GM21515 (cell line): ENCODE measurements around the gene HP.
"Not testable (repeated sequence)": the region's sequence is repeated elsewhere in the genome, so short reads cannot be mapped to it uniquely, and the experiment has no call there.

Experiments used
- ATAC-seq: cut with Tn5 transposase; IDR thresholded peaks from one replicate; pipeline ENCODE4 v1.9.1; 2021; ENCODE audit not compliant: unreplicated experiment

Gene HP, protein sequence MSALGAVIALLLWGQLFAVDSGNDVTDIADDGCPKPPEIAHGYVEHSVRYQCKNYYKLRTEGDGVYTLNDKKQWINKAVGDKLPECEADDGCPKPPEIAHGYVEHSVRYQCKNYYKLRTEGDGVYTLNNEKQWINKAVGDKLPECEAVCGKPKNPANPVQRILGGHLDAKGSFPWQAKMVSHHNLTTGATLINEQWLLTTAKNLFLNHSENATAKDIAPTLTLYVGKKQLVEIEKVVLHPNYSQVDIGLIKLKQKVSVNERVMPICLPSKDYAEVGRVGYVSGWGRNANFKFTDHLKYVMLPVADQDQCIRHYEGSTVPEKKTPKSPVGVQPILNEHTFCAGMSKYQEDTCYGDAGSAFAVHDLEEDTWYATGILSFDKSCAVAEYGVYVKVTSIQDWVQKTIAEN

DNA sequence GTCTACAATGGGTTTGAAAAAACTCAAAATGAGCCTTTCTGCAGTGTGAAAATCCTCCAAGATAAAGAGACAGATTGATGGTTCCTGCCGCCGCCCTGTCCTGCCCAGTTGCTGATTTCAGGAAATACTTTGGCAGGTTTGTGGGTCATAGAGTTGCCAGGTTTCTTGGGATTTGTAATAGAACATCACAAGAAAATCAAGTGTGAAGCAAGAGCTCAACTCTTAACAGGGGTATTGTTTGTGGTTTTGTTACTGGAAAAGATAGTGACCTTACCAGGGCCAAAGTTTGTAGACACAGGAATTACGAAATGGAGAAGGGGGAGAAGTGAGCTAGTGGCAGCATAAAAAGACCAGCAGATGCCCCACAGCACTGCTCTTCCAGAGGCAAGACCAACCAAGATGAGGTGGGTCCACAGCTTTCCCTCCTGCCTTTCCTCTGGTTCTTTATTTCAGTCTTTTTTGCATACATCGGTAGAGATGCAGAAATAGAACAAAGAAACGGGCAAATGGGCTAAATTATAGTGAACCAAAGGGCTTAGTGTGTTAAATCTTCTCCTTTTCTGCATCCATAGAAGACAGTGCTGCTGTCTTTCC, at the start of gene HP:
Gene HP, plus strand, starts transcription at position 252 of the 594 bp plus-strand sequence. Its CDS starts 148 bp downstream, at position 400.
- not testable (repeated sequence) for ATAC-seq

DNA sequence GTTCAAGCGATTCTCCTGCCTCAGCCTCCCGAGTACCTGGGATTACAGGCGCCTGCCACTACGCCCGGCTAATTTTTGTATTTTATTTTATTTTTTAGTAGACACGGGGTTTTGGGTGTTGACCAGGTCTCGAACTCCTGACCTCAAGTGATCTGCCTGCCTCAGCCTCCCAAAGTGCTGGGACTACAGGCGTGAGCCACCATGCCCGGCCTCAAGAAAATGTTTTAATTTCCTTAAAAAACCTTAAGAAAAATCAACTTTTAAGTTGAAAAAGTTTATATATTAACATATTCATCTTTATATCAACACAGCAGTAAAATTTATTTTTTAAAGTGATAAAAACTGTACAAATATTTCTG, 46.3 kb upstream of the HP start:
- not testable (repeated sequence) for ATAC-seq

DNA sequence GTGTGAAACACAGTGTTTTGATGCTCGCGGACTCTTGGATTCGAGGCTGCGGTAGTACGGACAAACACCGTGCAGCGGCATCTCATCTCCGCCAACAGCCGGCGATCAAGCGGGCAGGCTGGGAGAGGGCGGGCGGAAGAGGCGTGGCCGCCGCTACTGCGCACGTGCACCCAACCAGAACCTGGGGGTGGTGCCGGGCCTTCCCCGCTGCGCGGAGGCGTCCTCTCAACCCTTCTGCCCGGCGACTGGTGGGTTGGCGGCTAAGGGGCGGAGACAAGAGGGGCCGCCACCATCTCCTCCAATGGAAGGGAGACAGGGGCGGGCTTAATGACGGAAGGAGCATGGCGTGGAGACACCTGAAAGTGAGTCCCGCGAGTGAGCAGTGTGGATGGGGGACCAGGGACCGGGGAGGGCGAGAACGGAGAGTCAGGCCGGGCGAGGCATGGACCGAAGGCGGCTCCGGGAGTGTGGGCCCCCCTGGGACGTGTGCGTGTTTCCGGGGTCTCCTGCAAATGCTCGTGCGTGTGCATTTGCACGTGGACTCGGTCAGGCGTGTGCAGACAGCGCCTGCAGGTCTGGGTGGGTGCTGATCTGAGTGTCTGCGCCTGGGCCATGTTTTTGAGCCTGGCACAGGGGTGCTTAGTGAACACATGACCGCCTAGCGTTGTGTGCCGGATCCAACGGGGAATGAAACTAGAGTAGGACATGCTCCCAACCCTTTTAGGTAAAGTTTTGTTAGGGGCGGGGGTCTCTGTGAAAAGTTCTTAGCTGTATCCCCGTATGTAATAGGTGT, 45.7 kb upstream of the HP start, which contains the start of gene DHODH:
Gene DHODH, plus strand, starts transcription at position 321 of the 793 bp plus-strand sequence. Its CDS starts 21 bp downstream, at position 342.
- ATAC-seq = peak; percentile 99

DNA sequence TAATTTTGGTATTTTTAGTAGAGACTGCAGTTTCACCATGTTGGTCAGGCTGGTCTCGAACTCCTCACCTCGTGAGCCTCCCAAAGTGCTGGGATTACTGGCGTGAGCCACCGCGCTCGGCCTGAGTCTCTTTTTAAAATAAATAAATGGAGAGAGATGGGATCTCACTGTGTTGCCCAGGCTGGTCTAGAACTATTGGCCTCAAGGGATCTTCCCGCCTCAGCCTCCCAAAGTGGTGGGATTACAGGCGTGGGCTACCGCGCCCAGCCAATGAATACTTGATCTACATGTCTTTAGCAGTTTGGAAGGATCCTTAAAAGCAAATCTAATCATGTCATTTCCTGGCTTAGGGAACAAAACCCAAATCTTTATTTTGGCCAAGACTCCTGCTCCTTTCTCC, 44.5 kb upstream of the HP start:
- ATAC-seq = no peak

DNA sequence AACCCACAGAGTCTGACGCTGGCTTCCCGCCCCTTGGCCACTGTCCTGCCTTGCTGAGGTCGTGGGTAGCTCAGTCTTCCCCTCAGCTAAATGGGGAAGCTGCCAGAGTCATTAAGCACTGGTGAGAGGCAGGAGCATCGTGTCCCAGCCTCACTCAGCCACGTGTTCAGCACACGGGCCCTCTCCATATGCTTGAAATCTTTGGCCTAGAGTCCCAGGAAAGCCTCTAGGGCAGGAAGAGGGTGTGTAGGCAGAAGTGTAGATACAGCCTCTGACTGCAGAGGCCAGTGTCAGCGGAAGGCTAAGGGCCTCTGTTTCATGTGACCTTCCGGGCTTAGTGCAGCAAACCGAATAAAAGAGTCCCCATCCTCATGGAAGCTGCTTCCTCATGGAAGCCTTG, 41.7 kb upstream of the HP start:
- no peak for ATAC-seq

DNA sequence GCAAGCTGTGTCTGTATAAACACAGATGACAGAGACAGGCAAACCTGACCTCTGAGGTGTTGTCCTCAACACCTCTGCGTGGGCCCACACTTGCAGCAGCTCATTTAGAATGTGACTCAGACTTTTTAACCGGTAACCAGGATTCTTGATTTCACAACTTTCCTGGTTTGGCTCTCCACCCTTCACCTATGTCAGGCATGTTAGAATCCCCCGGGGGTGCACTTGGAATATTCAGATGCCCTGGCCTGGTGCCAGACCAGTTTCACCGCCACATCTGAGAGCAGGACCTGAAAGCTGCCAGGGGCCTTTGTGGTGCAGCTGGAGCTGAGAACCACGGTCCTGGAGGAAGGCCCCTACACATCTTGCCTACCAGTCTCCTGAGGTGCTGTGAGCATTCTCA, 40.9 kb upstream of the HP start:
- no peak for ATAC-seq

DNA sequence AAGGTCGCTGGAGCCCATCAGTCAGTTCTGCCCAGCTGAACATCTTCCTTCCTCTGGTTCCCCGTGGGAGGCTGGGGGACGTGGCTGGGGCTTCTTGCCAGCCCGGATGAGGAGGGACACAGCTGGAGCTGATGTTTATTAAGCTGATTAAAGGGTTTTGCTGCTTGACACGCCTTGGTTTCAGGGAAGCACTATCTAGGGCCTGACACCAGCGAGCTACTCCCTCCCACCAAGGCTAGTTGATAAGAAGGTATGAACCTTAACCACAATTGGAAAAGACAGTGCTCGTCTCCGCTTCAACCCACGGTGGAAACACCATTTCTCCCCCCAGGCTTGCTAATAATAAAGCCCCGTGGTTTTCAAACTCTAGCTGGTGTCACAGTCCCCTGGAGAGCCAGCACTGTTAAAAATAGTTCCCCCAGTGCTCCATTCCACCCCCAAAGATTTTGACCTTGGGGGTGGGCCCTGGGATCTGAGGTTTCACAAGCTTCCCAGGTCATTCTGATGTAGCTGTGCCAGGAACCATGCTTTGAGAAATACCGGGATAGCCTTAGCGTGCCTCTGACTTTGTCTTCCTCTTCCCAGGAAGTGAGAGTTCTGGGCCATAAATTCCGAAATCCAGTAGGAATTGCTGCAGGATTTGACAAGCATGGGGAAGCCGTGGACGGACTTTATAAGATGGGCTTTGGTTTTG, 40.3 kb upstream of the HP start:
- no peak for ATAC-seq

DNA sequence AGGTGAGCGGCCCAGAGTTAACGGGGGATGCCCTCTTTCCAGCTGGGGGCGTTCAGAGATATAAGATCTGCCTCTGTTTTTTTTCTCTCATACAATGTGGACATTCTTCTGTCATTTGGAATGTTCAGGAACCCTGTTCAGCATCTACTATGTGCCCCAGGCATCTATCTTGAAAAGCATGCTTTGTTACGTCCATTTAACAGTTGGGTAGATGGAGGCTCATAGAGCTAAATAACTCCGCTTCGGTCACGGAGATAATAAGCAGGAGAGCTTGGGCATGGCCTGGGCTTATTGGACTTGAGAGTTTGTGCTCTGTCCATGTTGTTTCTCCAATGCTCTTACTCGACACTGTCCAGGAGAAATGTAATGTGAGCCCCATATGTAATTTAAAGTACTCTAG, 39.6 kb upstream of the HP start:
- ATAC-seq = no peak

DNA sequence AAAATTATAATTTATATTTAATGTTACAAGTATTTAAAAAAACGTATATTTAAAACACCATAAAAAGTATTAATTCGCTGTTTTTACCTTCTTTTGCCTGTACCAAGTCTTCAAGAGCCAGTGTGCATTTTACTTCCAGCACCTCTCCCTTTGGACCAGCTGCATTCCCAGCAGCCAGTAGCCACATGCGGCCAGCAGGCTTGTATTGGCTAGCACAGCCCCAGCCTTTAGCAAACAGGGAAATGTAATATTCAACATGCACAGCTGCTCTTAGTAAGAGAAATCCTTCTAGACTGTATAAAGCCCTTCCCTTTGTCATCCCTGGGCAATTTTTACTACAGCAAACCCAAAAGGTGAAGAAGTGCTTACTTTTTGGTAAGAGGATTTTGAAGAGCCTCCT, 39.2 kb upstream of the HP start:
- no peak for ATAC-seq

DNA sequence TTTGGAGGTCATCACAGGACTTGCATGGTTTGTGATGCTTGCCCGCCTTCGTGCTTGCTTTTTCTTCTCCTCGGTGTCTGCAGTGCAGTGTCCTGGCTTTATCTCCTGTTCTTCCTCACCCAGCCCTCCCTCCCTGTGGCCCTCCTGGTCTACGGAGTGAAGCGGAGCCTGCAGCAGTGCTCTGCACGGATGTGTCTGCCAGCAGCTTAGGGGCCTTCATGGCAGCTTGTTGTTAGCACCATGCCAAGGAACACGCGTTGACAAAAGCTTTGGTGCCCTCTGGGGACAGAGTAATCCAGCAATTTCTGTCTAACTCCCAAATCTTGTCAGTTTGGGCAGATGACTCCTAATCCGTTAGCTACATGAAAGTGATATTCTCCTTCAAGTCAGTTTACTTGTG, 35.8 kb upstream of the HP start:
- no peak for ATAC-seq

DNA sequence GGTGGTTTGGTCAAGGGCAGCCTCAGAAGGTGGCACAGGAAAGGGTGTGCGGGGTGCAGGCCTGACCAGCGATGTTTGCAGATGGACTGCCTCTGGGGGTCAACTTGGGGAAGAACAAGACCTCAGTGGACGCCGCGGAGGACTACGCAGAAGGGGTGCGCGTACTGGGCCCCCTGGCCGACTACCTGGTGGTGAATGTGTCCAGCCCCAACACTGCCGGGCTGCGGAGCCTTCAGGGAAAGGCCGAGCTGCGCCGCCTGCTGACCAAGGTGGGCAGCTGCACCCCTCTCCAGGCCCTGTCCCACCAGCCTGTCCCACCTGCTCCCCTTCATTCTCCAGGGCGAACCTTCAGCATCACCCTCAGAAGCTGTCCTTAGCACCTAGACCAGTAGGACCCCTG, 33.3 kb upstream of the HP start:
- no peak for ATAC-seq

DNA sequence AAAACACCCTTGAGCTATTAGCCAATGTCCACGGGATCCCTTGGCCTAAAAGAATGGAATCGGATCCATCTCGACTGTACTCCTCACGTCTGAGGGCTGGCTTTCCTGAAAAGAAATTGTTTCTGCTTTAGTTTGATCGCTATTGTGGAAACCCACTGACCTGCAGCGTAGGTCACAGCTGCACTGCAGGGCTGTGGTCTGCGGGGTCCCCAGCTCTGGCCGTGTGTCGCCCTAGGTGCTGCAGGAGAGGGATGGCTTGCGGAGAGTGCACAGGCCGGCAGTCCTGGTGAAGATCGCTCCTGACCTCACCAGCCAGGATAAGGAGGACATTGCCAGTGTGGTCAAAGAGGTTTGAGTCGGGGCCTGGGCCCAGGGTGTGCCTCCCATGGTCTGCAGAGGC, 32.2 kb upstream of the HP start:
- ATAC-seq = no peak

DNA sequence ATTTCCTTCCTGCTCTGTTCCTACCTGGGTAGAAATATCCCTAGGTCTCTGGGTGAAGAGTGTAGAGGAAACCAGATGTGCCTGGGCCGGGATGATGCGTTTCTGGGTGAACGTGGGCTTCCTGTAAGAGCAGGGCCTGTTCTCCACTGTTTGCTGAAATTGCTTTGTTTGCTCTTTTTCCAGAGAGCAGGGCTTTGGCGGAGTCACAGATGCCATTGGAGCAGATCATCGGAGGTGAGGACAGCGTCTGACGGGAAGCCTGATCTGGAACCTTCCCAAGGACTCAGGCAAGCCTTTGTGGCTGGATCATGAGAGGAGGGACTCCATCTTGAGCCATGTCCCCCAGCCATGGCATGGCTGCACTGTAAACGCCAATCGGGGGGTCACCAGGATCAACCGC, 30.3 kb upstream of the HP start:
- ATAC-seq = no peak

DNA sequence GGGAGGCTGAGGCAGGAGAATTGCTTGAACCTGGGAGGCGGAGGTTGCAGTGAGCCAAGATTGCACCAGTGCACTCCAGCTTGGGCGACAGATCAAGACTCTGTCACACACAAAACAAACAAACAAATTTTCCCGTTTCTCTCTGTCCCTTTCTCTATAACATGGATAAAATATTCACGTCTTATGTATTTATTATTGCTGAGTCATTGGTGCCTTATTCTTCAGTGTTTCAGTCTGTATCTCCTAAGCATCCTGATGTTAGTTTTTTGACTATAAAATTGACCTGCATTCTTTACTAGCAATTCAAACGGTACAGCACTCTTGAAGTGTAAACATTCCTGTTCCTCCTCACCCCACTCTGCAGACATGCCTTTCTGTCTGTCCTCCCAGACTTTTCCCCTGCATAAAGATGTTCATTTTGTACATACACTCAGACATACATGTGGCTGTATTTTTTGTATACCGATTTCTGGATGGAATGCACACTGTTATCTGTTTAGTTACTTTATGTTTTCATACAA, 29.4 kb upstream of the HP start:
- ATAC-seq = no peak

DNA sequence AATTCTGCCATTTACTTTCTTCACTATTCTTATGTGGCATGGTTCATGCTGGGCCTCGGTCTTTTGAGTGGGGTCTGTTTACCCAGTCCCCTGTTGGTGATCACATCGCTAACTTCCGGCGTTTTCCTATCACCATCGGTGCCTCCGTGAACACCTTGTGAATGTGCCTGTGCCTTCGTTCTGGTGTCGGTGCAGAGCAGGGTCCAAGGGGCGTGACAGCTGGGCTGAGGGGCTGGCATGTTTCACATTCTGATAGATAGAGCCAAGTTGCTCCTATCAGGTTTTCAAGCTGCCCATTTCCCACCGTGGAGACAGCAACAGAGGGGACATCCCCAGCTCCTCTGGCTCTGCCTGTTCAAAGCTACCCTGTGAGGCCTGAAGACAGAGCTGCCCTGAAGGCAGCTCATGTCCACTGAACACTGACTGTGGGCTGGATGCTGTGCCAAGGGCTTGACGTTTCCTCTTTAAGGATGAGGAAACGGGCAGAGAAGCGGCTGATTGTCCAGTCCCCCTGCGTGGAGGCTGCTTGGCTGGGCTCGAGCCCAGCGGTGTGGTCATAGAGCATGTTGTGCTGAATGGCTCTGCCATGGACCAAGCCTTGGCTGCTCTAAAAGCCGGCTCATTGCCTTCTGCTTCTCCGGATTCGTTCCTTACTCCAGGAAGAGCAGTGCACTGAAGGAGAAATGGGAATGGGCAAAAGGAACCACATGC, 28.7 kb upstream of the HP start:
- no peak for ATAC-seq

DNA sequence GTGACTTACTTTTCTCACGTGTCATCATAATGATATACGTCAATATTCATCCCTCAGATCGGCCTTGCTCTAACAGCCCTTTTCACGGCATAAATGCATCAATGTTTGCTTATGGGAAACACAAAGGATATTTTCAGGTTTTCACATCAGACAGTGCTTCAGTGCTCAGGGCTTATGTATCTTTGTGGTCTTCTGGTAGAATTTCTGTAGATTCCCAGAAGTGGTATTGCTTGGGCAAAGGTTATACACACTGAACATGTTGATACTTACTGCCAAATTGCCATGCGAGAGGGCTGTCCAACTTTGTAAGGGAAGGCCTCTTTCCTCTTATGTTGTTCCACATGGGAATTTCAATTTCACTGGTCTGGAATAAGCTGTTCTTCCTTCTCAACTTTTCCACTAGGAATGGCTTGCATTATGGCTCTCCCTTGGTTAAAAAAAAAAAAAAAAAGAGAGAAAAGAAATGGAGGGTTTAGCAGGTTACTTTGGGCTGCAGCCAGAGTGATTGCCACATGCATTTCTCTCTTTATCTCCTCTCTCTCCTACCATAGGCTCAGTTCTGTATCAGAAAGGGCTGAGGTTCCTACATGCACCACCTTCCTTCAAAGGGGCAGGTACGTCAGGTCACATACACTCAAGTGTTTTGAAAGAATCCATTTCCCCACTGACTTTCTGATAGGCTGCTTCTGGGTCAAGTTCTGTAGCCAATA, 26.5 kb upstream of the HP start:
- no peak for ATAC-seq

DNA sequence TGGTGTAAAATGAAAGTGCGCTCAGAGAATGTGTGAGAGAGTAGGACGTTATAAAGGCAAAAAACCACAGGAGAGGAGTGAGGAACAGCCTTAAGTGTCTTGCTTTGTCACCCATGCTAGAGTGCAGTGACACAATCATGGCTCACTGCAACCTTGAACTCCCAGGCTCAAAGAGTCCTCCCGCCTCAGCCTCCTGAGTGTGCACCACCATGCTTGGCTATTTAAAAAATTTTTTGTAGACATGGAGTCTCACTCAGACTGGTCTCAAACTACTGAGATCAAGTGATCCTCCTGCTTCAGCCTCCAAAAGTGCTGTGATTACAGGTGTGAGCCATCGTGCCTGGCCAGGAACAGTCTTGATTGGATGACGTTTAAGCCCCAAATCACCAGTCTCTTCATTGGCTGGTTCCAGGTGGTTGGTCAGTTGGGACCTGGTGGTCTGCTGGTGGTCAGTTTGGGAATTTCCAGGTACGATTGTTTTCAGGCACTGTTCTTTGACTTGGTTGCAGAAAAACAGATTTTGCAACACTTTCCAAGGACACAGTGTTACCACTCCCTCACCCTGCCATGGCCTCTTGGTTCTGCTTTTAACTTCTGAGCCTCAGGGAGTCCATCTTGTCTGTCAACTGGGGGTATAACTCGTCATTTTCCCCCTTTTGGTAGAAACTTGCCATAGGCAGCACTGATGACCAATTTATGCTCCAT, 24.6 kb upstream of the HP start:
- ATAC-seq = no peak

DNA sequence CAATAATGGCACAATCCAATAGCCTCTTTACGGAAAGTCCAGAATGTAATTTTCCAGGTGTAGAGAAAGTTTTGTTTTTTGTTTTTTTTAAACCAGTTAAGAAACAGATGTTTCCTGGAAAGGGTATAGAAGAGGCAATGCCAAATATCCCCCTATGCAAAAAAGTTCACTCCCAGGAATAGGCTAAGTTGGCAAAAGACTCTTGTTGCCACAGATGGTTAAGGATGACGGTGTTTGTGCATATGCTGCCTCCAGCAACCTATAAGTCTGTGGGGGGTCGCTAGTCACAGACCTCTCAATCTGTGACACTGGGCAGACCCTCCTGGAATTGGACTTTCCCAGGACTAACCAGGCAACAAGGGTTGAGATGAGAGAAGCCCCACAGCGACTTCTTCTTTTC, 20.9 kb upstream of the HP start:
- ATAC-seq = no peak

DNA sequence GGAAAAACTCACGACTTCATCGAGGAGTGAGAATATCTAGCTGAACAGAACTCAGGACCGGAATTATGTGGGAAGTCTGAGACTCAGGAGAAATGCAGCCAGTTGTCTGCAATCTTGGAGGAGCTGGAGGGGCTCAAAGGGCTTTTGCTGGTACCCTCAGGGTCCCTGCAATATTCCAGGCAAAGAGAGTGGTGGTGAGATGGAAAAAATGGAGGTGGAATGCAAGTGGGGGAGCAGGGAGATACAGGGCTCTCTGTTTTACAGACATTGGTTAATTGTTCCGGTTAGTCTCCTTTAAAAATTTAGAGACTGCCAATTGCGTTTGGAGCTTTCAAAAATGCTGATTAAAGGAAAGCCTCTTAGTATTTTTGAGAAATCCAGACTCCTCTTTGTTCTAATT, 18.2 kb upstream of the HP start:
- ATAC-seq = no peak
